Measurements from ENCODE around the gene NXF1.
"Not testable (repeated sequence)": the region's sequence is repeated elsewhere in the genome, so short reads cannot be mapped to it uniquely, and the experiment has no call there.

- TF ChIP-seq CTCF (conservative IDR thresholded peaks at IDR 0.05; ENCODE audit: low read length); EZH2phosphoT487 (IDR thresholded peaks at IDR 0.05; ENCODE audit: borderline replicate concordance): not testable (repeated sequence)
Observed at GRCh38 chr11:62828130-62828529, 22.9 kb upstream of the NXF1 start.

All from Loucy (cell line).